NB4 (cell line): ENCODE results near the gene ZNF827.

Experiments
- DNase-seq: peaks from one replicate; pipeline ENCODE4 v3.0.0; 2010; ENCODE audit warnings: low read depth
- H3K4me3 ChIP-seq: one replicate; pipeline ENCODE4 v1.5.1; 2011; ENCODE audit warnings: mild to moderate bottlenecking, low read depth, low read length, moderate library complexity
- CTCF ChIP-seq: IDR thresholded peaks from one replicate; pipeline ENCODE4 v1.5.1; 2012; ENCODE audit warnings: low read depth, low read length
- MAX ChIP-seq: IDR thresholded peaks from 2 replicates; pipeline ENCODE4 v1.6.1; 2011; ENCODE audit warnings: low read depth, low read length
- MYC ChIP-seq: IDR thresholded peaks from 2 replicates; pipeline ENCODE4 v1.6.1; 2011; ENCODE audit warnings: low read depth, low read length
- POLR2A ChIP-seq: IDR thresholded peaks from 2 replicates; pipeline ENCODE4 v1.6.1; 2011; ENCODE audit warnings: mild to moderate bottlenecking; ENCODE audit not compliant: insufficient read length; ENCODE audit errors: extremely low read depth

The ZNF827 gene

GRCh38 chr4:145938618-145939440 lies at the start of gene ZNF827:
Gene ZNF827, minus strand, starts transcription at chr4:145938823. Its CDS starts 416 bp downstream, at chr4:145938407.
- TF ChIP-seq CTCF (no peak), MYC (no peak), MAX (no peak), POLR2A (no peak)
- no peak within 1 kb of the TSS for H3K4me3 ChIP-seq
- DNase-seq = peak; percentile 24

- no peak for DNase-seq
- no peak overlapping the region for H3K4me3 ChIP-seq
- TF ChIP-seq MAX = no peak
- TF ChIP-seq CTCF = no peak
- TF ChIP-seq MYC = no peak
- no peak for TF ChIP-seq POLR2A
These were observed 45.9 kb upstream of the ZNF827 start for GRCh38 chr4:145984563-145984962.

- DNase-seq = no peak
- H3K4me3 ChIP-seq = no peak overlapping the region
- TF ChIP-seq MYC (no peak), POLR2A (no peak), MAX (no peak), CTCF (no peak)
These were observed 44.2 kb upstream of the ZNF827 start for GRCh38 chr4:145982791-145983190.

- TF ChIP-seq MYC = no peak
- no peak for TF ChIP-seq POLR2A
- TF ChIP-seq MAX = no peak
- TF ChIP-seq CTCF = no peak
- no peak overlapping the region for H3K4me3 ChIP-seq
- no peak for DNase-seq
These were observed 40.5 kb upstream of the ZNF827 start for GRCh38 chr4:145979160-145979559.

- TF ChIP-seq MYC (no peak), MAX (no peak), POLR2A (no peak), CTCF (no peak)
- H3K4me3 ChIP-seq = no peak overlapping the region
- DNase-seq = no peak
These were observed 38.1 kb upstream of the ZNF827 start for GRCh38 chr4:145976680-145977079.

- TF ChIP-seq MAX (no peak), POLR2A (no peak), CTCF (no peak), MYC (no peak)
- DNase-seq = no peak
- H3K4me3 ChIP-seq = no peak overlapping the region
These were observed 21.4 kb upstream of the ZNF827 start for GRCh38 chr4:145960012-145960411.
